HG02943 (cell line): ENCODE results near the gene ACY1.
A peak's percentile ranks its signal among the peaks of the same experiment; 100 is the strongest.
"Not testable (repeated sequence)": the region's sequence is repeated elsewhere in the genome, so short reads cannot be mapped to it uniquely, and the experiment has no call there.

Experiments
- ATAC-seq: cut with Tn5 transposase; IDR thresholded peaks from one replicate; pipeline ENCODE4 v1.9.1; 2021; ENCODE audit warnings: mild to moderate bottlenecking, low read depth, moderate library complexity; ENCODE audit not compliant: unreplicated experiment

ACY1 gene

DNA sequence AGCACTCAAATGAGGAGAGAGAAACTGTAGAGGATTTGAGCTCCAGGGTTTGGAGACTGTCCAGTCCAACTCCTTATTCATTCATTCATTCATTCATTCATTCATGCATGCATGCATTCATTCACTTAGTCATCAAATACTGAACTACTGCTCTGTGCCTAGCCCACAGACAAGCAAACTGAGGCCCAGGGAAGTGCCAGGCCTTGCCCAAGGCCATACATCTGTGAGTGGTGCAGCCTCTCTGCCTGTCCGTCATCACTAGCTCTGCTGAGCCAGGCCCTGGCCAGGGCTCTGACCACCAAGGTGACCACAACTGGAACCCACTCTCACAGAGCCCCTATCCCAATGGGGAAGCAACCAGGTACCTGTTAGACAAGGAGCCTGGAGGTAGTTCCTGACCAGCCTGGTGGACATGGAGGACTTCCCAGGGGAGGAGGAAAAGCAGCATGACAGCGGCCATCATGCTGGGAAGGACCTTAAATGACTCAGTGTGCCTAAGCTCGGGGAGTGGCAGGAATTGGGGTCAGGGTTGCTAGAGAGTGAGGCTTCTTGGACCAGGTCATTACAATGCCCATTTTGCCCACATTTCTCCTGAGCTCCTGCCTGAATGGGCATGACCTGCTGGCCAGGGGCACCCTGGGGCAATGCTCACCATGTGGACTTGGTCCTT, 39.9 kb downstream of the ACY1 start:
- no peak for ATAC-seq

DNA sequence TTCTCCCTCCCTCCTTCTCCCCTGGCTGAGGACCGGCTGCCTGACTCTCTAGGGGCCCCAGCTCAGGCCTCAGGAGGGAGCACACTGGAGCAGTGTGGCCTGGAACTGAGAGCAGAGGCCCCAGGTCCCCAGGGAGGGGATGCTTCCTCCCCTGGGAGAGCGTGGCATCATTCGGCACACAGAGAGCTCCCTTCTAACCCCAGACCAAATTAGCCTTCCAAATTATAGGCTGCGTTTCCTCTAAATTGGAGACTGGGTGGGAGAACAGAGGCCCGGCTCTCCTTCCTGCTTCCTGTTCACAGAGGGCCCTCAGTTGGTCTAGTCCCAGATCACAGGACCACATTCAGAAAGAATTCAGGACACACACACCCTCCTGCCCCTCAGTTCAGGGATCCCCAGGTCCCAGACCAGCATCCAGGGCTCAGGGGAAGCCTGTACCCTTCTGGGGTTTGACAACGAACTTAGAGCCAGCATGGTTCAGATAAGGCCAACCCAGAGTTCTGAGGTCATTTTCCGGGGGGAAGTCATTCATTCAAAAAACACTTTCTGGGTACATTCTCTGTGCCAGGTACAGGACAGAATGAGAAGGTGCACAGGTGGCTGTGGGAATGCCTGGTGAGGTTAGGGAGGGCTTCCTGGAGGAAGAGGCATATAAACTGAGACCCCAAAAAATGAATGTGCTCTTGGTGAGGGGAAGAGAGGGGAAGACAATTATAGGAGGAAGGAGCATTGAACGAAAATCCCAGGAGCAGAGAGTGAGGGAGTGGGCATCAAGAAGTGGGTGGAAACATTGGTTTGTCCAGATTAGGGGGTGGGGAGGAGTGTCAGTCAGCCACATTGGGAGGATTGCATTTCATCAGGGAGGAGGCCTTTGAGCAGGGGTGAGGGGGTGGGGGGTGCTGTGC, 40.8 kb downstream of the ACY1 start:
- no peak for ATAC-seq

DNA sequence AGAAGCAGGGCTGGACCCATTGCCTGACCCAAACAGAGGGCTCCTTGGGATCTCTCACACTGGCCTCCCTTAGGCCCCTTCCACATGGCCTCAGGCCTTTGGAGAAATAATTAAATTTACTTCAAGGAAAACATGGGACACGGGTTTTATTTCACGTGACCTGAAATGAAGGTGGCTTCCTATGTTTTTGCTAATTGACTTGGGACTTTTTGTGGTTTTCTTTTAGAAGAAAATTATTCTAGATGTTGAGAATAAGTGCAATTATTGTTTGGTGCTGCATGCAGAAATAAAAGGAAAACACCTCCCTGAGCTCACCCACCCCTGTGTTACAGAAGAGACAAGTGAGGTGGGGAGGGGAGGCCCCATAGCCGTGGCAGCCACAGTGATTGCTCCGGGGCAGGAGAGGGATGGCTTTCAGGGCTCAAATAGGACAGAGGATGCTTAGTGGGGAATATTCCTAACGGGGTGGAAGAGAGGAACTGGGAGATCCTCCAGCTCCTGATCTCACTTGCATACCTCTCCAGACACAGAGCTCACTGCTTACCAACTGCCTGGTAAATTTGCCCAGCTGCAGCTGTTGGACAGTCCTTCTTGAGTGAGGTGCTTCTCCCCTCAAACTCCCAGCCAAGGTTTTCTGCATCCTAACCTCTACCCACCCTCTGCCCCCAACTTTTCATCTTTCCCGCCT, 41.6 kb downstream of the ACY1 start:
- no peak for ATAC-seq

DNA sequence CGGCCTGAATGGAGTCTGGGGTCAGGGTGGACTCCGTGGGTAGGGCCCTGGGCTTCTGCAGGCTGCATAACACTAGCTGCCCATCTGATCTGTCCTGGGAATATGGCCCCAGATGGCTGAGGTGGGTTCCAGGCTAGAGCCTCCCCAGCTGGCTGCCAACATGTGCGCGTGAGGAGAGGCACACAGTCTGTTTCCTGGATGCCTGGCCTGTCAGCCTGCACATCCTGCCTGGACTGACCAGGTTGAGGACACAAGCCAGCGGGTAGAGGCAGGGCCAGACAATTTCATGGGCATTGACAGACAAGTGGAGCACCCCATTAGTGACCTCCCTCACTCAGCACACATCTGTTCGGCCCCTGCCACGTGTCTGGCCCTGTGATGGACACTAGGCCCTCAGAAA, 42.1 kb downstream of the ACY1 start:
- no peak for ATAC-seq

DNA sequence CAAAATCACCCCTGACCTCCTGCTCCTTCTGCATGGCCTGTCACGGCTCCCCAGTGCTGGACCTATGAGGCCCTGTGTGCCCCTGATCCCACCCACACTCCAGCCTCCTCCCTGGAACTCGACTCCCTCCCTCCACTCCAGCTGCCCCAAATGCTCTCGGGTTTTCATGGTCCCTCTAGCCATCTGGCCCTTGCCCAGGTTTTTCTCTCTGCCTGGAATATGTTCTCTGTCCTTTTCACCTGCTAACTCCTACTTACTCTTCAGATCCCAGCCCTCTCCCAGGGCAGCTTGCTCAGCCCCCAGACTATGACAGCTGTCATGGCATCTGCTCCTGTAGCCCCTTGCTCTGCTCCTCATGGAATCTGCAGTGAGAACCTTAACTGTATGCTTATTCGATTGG, 42.7 kb downstream of the ACY1 start:
- ATAC-seq: no peak

DNA sequence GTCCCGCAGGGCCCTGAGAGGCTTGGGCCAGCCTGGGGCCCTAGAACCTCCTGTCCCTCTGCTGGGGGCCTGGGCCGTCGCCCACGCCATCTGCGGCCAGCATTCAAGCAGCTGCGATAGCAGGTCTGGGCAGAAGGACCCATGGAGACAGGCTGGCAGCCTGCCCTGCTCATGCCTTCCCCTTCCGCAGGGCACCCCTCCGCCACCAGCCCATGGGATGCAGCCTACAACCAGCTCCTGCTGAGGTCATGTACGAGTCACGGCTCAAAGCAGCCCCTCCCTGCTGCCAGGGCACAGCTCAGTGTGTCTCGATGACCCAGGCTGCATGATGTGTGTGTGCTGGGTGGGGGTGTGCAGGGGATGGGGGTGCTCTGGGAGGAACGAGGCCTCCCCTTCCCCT, 45.2 kb downstream of the ACY1 start:
- ATAC-seq: no peak

DNA sequence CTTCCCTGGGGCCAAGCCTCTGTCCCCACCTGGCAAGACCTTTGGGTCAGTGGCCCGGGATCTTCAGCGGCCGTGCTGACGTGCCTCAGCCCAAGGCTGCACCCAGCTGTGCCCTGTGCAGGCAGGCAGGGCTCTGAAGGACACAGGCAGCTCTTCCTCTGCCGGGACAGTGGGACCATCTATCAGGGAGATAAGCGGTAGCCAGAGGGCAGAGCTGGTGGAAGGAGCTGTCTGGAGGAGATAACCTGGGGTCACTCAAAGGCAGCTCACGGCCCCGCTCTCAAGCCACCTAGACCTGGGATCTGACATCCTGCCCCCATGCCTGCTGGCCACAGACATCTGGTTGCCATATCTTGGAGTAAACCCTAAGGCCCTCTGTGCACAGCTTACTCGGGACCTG, 45.7 kb downstream of the ACY1 start:
- no peak for ATAC-seq

DNA sequence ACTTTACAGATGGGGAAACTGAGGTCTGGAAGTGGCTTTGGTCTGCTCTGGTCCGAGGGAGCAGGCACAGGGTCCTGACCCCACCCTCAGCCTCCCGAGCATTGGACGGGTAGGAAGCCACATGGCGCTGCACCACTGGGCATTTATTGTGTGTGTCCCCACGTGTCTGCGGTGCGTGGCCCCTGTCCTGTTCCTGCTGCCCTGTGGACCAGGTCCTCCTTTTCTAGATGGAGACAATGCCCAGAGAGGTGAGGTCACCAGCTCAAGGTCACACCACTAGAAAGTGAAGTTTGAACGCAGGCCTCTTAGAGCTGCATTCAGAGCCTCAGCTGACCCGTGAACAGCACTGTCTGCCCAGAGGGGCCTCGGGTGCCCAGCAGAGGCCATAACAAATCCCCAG, 46.2 kb downstream of the ACY1 start:
- no peak for ATAC-seq

DNA sequence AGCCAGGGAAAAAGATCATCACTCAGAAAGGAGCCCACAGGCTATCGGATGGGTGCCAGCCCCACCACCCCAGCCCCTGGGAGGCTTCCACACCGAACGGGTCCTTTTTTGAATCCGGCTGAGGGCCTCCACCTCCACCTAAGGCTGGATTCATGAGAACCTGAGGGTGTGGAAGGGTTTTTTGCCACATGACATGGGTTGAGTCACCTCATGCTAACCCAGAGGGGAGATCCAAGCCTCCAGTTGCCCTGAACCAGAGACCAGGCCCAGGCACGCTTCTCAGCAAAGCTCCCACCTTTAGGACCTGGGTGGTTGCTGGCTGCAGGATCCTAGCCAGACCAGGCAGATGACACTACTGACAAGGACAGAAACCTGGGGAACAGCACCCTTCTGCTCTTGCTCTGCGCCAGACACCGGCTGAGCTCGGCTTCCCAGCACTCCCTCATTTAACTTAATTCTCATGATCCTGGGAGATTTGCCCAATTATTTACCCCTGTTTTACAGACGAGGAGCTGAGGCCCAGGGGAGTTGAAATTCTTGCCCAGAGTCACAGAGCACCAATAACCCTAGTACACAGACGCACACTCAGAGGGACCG, 47.5 kb downstream of the ACY1 start:
- no peak for ATAC-seq

DNA sequence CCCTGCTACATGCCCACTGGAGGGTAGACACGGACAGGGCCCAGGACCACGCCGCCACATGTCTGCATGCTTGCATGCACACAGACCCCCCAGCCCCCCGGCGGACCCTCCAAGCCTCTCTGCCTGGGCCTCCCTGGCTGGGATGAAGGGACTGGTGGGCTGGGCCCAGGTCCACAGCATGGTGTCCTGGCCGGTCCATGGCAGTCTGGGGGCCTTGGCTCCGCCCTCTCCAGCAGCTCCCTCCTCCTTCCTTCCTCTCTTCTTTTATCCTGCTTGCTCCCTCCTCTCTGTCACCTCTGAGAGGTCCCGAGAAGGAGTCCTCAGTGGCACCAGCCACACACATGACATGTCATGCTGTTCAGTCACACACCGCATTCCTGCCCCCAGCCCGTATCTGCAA, 48.6 kb downstream of the ACY1 start:
- no peak for ATAC-seq

DNA sequence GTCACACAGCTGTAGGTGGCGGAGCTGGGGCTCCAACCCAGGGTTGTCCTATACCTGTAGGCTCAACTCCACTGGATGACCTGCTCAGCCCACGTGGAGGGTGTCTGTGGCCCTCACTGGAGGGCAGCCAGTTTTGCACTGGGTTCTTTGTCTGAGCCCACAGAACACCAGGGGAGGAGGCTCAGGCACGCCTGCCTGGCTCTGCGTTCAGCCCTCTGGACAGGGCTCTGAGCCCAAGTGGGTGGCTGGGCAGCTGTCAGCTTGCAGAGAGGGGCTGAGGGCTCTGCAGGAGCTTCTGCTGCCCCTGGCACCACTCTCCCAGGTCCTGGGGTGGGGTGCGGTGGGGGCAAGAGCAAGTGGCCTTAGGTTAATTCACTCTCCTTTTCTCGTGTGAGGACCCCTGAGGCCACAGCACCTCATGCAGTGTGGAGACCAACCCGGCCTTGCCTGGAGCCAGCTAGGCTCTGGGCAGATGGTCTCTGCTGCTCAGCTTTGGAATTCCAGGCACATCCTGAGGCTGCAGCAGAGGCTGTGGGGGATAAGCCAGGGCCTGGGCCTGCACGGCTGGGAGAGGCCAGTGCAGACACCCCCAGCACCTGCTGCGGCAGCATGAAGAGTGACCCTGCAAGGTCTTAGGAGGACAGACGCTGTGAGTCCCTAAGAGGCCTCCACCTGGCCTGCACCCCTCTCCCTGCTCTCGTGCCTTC, 49.5 kb downstream of the ACY1 start:
- no peak for ATAC-seq

DNA sequence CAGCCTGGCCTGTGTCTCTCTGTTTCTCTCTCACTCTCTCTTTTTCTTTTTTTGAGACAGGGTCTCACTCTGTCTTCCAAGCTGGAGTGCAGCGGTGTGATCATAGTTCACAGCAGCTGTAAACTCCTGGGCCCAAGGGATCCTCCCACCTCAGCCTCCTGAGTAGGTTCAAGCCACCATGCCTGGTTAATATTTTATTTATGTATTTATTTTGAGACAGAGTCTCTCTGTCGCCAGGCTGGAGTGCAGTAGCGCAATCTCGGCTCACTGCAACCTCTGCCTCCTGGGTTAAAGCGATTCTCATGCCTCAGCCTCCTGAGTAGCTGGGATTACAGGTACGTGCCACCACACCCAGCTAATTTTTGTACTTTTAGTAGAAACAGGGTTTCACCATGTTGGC, 50.4 kb downstream of the ACY1 start:
- not testable (repeated sequence) for ATAC-seq

DNA sequence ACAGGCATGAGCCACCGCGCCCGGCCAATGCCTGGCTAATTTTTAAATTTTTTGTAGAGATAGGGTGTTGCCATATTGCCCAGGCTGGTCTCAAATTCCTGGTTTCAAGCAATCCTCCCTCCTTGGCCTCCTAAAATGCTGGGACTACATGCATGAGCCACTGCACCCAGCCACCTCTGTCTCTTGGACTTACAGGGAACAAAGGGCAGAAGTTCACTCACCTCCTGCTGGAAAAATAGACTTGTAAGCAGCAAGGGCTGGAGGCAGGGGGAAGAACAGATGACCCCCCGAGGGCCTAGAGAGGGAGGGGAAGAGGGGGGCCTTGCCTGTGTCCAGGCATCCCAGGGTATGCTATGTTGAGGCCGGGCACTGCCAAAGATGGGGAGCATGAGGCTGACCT, 50.9 kb downstream of the ACY1 start:
- no peak for ATAC-seq

DNA sequence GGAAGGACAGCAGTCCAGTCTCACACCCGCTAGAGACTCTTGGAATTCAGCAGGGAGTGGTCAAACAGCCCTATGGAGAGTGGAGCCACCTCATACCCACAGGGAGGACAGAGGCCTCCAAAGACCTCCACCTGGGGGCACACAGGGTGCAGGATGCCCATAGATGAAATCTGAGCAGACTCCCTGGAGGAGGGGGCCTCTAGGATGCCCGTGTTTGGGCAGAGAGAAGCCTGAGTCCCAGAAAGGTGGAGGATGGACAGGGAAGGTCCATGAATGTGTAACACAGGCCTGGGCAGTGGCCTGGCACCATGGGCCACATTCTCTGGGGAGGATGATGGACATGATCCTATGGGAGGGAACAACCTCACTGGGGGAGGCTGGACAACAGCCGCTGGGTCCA, 51.3 kb downstream of the ACY1 start:
- no peak for ATAC-seq

DNA sequence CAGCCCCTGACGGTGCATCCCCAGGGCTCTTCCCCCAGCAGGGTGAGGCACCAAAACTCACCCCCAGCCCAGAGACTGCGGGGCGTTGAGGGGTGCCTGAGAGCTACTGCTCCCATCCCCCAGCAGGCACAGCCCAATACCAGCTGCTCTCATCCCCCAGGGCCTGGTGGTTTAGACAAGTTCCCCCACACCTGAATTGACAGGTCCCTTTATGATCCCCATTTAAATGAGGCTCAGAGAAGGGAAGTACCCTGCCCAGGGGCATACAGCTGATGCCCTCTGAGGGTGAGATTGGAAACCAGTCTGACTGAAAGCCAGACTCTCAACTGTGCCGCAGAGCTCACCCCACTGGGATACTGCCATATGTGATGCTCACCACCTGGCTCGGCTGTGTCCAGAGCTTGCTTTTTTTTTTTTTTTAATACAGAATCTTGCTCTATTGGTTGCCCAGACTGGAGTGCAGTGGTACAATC, 52.9 kb downstream of the ACY1 start:
- ATAC-seq: peak; percentile 62

DNA sequence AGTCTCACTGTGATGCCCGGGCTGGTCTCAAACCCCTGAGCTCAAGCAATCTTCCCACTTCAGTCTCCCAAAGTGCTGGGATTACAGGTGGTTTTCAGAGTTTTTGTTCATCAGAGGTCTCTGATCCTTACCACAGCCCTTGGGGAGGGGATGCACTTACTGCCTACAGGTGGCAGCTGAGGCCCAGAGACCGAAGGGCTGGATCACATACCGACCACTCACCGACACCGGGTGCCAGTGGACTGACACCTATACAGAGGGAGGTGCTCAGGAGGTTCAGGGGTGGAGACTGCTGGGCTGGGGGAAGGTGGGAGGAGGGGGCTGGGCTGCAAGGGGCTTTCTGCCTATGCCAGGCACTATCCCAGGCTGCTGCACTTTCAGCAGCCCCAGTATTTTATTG, 53.5 kb downstream of the ACY1 start:
- no peak for ATAC-seq

DNA sequence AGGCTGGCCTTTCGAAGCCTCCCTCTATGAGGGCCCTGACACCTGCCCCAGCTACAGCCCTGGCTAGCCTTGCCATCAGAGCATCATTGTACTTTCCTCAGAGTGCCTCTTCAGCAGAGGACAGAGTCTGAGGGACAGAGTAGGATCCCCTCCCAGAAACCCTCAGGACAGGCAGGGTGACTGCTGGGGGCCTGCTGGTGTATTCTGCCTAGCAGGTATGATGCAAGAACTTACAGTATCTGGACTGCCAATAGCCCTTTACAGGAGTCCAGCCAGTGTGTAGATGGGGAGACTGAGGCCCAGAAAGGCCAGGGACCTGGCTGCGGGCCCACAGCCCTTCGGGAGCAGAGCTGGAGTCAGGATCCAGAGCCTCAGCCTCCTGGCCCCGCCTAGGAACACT, 54.0 kb downstream of the ACY1 start:
- no peak for ATAC-seq

DNA sequence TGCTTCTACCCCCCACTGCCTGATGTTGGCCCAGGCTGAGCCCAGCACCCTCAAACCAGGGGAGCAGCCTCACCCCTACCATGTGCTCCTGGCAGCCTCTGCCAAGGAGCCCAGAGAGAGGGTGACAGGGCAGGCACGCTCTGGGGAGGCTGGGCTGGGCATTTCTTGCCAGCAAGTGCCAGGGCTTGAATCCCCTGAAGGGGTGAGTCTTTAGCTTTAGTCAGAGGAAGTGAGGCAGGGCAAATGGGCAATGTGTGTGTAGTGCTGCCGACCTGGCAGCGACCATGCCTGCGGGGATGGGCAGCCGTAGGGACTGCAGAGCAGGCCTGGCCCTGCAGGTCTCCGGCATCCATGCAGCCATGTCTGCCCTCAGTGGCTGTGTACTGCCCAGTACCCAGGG, 54.9 kb downstream of the ACY1 start:
- no peak for ATAC-seq
